A549 (cell line): ENCODE data around the gene OAS3. TPM values are rescaled to one million over a fixed set of nuclear protein-coding genes. Genes with fewer than 3 reads are reported as not detected.

Experiments used
- ATAC-seq, 2 experiments: fragments of 200-7000 bp in 1 of 2; fragments of >200 bp in 1 of 2; cut with Nextera tagmentation in 1 of 2; cut with Tn5 transposase in 1 of 2; 3 replicates each; pipeline versions ENCODE4 v1.8.0 to v1.9.1; 2018 to 2020; ENCODE audit warnings: mild to moderate bottlenecking in 1 of 2, moderate library complexity in 1 of 2
- CTCF ChIA-PET: fragments of 300-600 bp; sonication (Branson Sonifier 250); formaldehyde crosslinking; extraction: SDS; loops from one replicate; lab custom pipeline; 2021; ENCODE audit warnings: antibody characterized with exemption, inconsistent platforms; lab: Yijun Ruan, JAX
- POLR2A ChIA-PET: fragments of 350-600 bp; formaldehyde crosslinking; extraction: SDS; loops from one replicate; lab custom pipeline; 2021; ENCODE audit warnings: antibody characterized with exemption, inconsistent platforms; lab: Yijun Ruan, JAX
- DNase-seq, 2 experiments: peaks; one replicate each; pipeline versions ENCODE4 v3.0.0 to v3.0.0-alpha.2; 2011 to 2016; ENCODE audit warnings: low read depth in 1 of 2, low spot score in 1 of 2
- FAIRE-seq: peaks from 2 replicates; lab custom pipeline; 2011; peaks lifted over from hg19 to GRCh38; lab: Jason Lieb, UNC
- H3K27ac ChIP-seq, 2 experiments: fragments of >200 bp; sonication (Bioruptor Twin); formaldehyde crosslinking; 3 replicates each; pipeline ENCODE4 v1.5.1; 2016 to 2017
- H3K4me1 ChIP-seq: fragments of >200 bp; sonication (Bioruptor Twin); formaldehyde crosslinking; 3 replicates; pipeline ENCODE4 v1.6.1; 2016
- H3K4me2 ChIP-seq: fragments of >200 bp; sonication (Bioruptor Twin); formaldehyde crosslinking; 3 replicates; pipeline ENCODE4 v1.6.1; 2016
- H3K4me3 ChIP-seq: fragments of >200 bp; sonication (Bioruptor Twin); formaldehyde crosslinking; 3 replicates; pipeline ENCODE4 v1.5.1; 2016
- H3K9me3 ChIP-seq: fragments of >200 bp; sonication (Bioruptor Twin); formaldehyde crosslinking; 3 replicates; pipeline ENCODE4 v1.6.1; 2016
- CBX8 ChIP-seq: fragments of 200-600 bp; sonication (generic); IDR thresholded peaks from 2 replicates; pipeline ENCODE4 v1.6.1; 2016
- CHD2 ChIP-seq: fragments of 150-350 bp; IDR thresholded peaks from 2 replicates; pipeline ENCODE4 v1.6.1; 2014; ENCODE audit warnings: low read length; ENCODE audit not compliant: partially characterized antibody
- EHMT2 ChIP-seq: fragments of 200-600 bp; sonication (generic); IDR thresholded peaks from 2 replicates; pipeline ENCODE4 v1.6.1; 2016; ENCODE audit warnings: antibody characterized with exemption, low read depth, mild to moderate bottlenecking, moderate library complexity
- ESRRA ChIP-seq: fragments of 150-350 bp; IDR thresholded peaks from 2 replicates; pipeline ENCODE4 v1.6.1; 2014; ENCODE audit warnings: mild to moderate bottlenecking, low read length, borderline replicate concordance
- FOXS1 ChIP-seq: fragments of 250-450 bp; sonication (Bioruptor Pico); IDR thresholded peaks from 2 replicates; pipeline ENCODE4 v1.5.0; 2020; ENCODE audit warnings: mild to moderate bottlenecking, moderate library complexity
- GATA3 ChIP-seq: IDR thresholded peaks from 2 replicates; pipeline ENCODE4 v1.6.1; 2012; ENCODE audit warnings: borderline replicate concordance
- HES2 ChIP-seq: fragments of >200 bp; sonication (Bioruptor Twin); formaldehyde crosslinking; IDR thresholded peaks from 2 replicates; pipeline ENCODE4 v1.6.1; 2016
- JUNB ChIP-seq: fragments of >200 bp; sonication (Bioruptor Twin); formaldehyde crosslinking; IDR thresholded peaks from 2 replicates; pipeline ENCODE4 v1.6.1; 2016
- MAFK ChIP-seq: fragments of 450-650 bp; IDR thresholded peaks from 2 replicates; pipeline ENCODE4 v1.6.1; 2014; ENCODE audit not compliant: partially characterized antibody
- MAX ChIP-seq: IDR thresholded peaks from 2 replicates; pipeline ENCODE4 v1.6.1; 2012
- MYC ChIP-seq: IDR thresholded peaks from 2 replicates; pipeline ENCODE4 v1.6.1; 2012; ENCODE audit warnings: mild to moderate bottlenecking, inconsistent platforms, low read length, improper control_type of control experiment, borderline replicate concordance
- PHF8 ChIP-seq: fragments of 200-600 bp; sonication (generic); IDR thresholded peaks from 2 replicates; pipeline ENCODE4 v1.6.1; 2016; ENCODE audit warnings: low read depth, mild to moderate bottlenecking, antibody characterized with exemption, moderate library complexity, borderline replicate concordance
- RAD21 ChIP-seq, 2 experiments: fragments of >200 bp in 1 of 2; sonication (Bioruptor Twin) in 1 of 2; formaldehyde crosslinking in 1 of 2; IDR thresholded peaks in 1 of 2; conservative IDR thresholded peaks in 1 of 2; 2 replicates in 1 of 2; 3 replicates in 1 of 2; pipeline ENCODE4 v1.6.1; 2012 to 2018; ENCODE audit warnings: inconsistent platforms in 1 of 2
- RFX5 ChIP-seq: fragments of 450-650 bp; IDR thresholded peaks from 2 replicates; pipeline ENCODE4 v1.7.1; 2014; ENCODE audit warnings: antibody characterized with exemption, mild to moderate bottlenecking, moderate library complexity
- RNF2 ChIP-seq: fragments of 200-600 bp; sonication (generic); IDR thresholded peaks from 2 replicates; pipeline ENCODE4 v1.6.1; 2016; ENCODE audit warnings: low read depth, mild to moderate bottlenecking, antibody characterized with exemption, moderate library complexity, borderline replicate concordance
- SMC3 ChIP-seq: fragments of >200 bp; sonication (Bioruptor Twin); formaldehyde crosslinking; IDR thresholded peaks from 3 replicates; pipeline ENCODE4 v1.6.1; 2018; ENCODE audit warnings: inconsistent platforms
- SREBF2 ChIP-seq: fragments of 450-650 bp; IDR thresholded peaks from 2 replicates; pipeline ENCODE4 v1.6.1; 2014; ENCODE audit warnings: mild to moderate bottlenecking, moderate library complexity
- TFCP2L1 ChIP-seq: fragments of 250-450 bp; sonication (Bioruptor Pico); IDR thresholded peaks from 2 replicates; pipeline ENCODE4 v1.5.0; 2021; ENCODE audit warnings: mild to moderate bottlenecking
- TP53 ChIP-seq: fragments of 250-450 bp; sonication (Bioruptor Pico); IDR thresholded peaks from 2 replicates; pipeline ENCODE4 v1.5.0; 2021; ENCODE audit warnings: mild to moderate bottlenecking, moderate library complexity
- USF2 ChIP-seq: fragments of 450-650 bp; IDR thresholded peaks from 2 replicates; pipeline ENCODE4 v1.6.1; 2014; ENCODE audit warnings: antibody characterized with exemption
- WGBS: methylation state at CpG from one replicate; pipeline ENCODE4 v1.1.6; 2017; ENCODE audit errors: missing lambda C conversion rate; 5-methylcytosine and 5-hydroxymethylcytosine counted together
- polyA plus RNA-seq, 4 experiments: library from polyadenylated mRNA; depleted of rRNA in 3 of 4; stranded (reverse); fragments of >200 nt; fragmentation: RNase III in 1 of 4; extraction: RNeasy Plus Mini Kit Qiagen cat#74134 plus additional on column Dnase treatment in 1 of 4; gene quantifications; 2 replicates in 3 of 4; 3 replicates in 1 of 4; pipeline ENCODE4 v1.2.3, GENCODE V29; 2011 to 2017

OAS3 gene
- polyA plus RNA-seq, 2 of the 4 experiments (the other 2 are of a cell fraction) = 22.7 to 36.7 TPM

- no peak overlapping the region for H3K4me3 ChIP-seq
- ATAC-seq (no peak), DNase-seq (no peak), FAIRE-seq (no peak)
- peaks cover 2% of the 10 kb centered on the region for H3K9me3 ChIP-seq
- 0 out of 3 replicates have a peak, but pooled peaks cover 3% of the 10 kb centered on the region for H3K4me1 ChIP-seq
- TF ChIP-seq TFCP2L1 (CRISPR knock-in tag) (no peak), FOXS1 (no peak), GATA3 (no peak), SREBF2 (no peak), ESRRA (no peak), PHF8 (no peak), HES2 (no peak)
- 33% methylated on average over 7 of the region's 7 CpGs for WGBS
- ChIA-PET POLR2A (no interaction called here), CTCF (interaction anchor here (1.2 to 1.8 kb wide), 3 partner anchors 14 to 101 kb away, joined by 4 to 6 read pairs (median 4); no protein-coding TSS in a partner anchor)
- H3K4me2 ChIP-seq = no peak overlapping the region
- no peak overlapping the region for H3K27ac ChIP-seq
Observed at GRCh38 chr12:112997506-112997905, 59.2 kb downstream of the OAS3 start.

GRCh38 chr12:112998987-112999767 is 60.9 kb downstream of the OAS3 start:
- no peak overlapping the region for H3K27ac ChIP-seq
- H3K4me2 ChIP-seq = no peak overlapping the region
- H3K4me3 ChIP-seq = no peak overlapping the region
- 0 out of 3 replicates have a peak, but pooled peaks cover 3% of the 10 kb centered on the region for H3K4me1 ChIP-seq
- WGBS = 36% methylated on average over 12 of the region's 12 CpGs
- CTCF ChIA-PET = no interaction called here
- POLR2A ChIA-PET = no interaction called here
- ATAC-seq (no peak), DNase-seq (no peak), FAIRE-seq (no peak)
- H3K9me3 ChIP-seq = no peaks in the 10 kb centered on the region
- TF ChIP-seq RFX5 (no peak), SMC3 (no peak), MAFK (no peak), JUNB (no peak), MAX (no peak), MYC (no peak), EHMT2 (no peak), HES2 (no peak)
- TF ChIP-seq, all 56 proteins: peak for 0

GRCh38 chr12:113000433-113000832 is 62.2 kb downstream of the OAS3 start:
- ATAC-seq (no peak), DNase-seq (no peak)
- Histone ChIP-seq H3K4me2 (no peak overlapping the region), H3K27ac (no peak overlapping the region), H3K4me1 (0 out of 3 replicates have a peak, but pooled peaks cover 3% of the 10 kb centered on the region)
- no peak for TF ChIP-seq TP53 (CRISPR knock-in tag)
- TF ChIP-seq, all 56 proteins: peak for 0
- no peaks in the 10 kb centered on the region for H3K9me3 ChIP-seq
- ChIA-PET CTCF (no interaction called here), POLR2A (no interaction called here)
- H3K4me3 ChIP-seq = no peak overlapping the region
- no peak for FAIRE-seq
- 61% methylated on average over 6 of the region's 6 CpGs for WGBS

GRCh38 chr12:113002155-113002554 is 63.9 kb downstream of the OAS3 start:
- FAIRE-seq = no peak
- peak; percentile 28 to 53 for DNase-seq
- Histone ChIP-seq H3K4me3 (no peak overlapping the region), H3K9me3 (no peaks in the 10 kb centered on the region), H3K4me1 (peaks cover 7% of the 10 kb centered on the region; the same call in 1 of the 3 replicates), H3K27ac (no peak overlapping the region), H3K4me2 (no peak overlapping the region)
- ChIA-PET POLR2A (no interaction called here), CTCF (interaction anchor here (0.6 to 2.3 kb wide), 2 partner anchors 9 to 38 kb away, joined by 3 to 9 read pairs; no protein-coding TSS in a partner anchor)
- 33% methylated on average over 4 of the region's 4 CpGs for WGBS
- ATAC-seq = peak; percentile 68 to 76; a peak in 5 of 6 replicates
- no peak for TF ChIP-seq CBX8
- no peak for TF ChIP-seq SREBF2
- TF ChIP-seq MYC = no peak
- TF ChIP-seq USF2 = peak; percentile 16; the same call in 1 of the 2 replicates
- no peak for TF ChIP-seq RAD21 (conservative IDR thresholded peaks at IDR 0.05 in 1 of 2, IDR thresholded peaks at IDR 0.05 in 1 of 2)
- no peak for TF ChIP-seq CHD2
- no peak for TF ChIP-seq RNF2
